ENCODE measurements around the gene PARN.
"Not testable (repeated sequence)": the region's sequence is repeated elsewhere in the genome, so short reads cannot be mapped to it uniquely, and the experiment has no call there.

PARN gene

DNA sequence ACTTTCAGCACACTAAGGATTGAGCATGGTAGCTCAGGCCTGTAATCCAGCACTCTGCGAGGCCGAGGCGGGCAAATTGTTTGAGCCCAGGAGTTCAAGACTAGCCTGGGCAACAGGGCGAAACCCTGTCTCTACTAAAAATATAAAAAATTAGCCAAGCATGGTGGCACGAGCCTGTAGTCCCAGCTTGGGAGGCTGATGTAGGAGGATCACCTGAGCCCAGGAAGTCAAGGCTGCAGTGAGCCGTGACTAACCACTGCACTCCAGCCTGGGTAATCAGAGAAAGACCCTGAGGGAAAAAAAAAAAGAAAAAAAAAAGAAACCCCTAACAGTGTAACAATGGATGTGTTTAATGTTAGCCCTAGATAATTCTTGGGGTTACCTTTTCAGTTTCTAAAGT lies 24.0 kb downstream of the PARN start:
- CTCF ChIA-PET: interaction anchor here (0.6 to 1.9 kb wide), 4 partner anchors 7 to 30 kb away, joined by 3 to 4 read pairs (median 4); no protein-coding TSS in a partner anchor
- POLR2A ChIA-PET: no interaction called here
- TF ChIP-seq, protein P1, sequence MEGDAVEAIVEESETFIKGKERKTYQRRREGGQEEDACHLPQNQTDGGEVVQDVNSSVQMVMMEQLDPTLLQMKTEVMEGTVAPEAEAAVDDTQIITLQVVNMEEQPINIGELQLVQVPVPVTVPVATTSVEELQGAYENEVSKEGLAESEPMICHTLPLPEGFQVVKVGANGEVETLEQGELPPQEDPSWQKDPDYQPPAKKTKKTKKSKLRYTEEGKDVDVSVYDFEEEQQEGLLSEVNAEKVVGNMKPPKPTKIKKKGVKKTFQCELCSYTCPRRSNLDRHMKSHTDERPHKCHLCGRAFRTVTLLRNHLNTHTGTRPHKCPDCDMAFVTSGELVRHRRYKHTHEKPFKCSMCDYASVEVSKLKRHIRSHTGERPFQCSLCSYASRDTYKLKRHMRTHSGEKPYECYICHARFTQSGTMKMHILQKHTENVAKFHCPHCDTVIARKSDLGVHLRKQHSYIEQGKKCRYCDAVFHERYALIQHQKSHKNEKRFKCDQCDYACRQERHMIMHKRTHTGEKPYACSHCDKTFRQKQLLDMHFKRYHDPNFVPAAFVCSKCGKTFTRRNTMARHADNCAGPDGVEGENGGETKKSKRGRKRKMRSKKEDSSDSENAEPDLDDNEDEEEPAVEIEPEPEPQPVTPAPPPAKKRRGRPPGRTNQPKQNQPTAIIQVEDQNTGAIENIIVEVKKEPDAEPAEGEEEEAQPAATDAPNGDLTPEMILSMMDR (IDR thresholded peaks at IDR 0.05; ENCODE audit: insufficient read depth, low read length, missing control alignments): no peak
- no peak overlapping the region for H3K4me3 ChIP-seq (ENCODE audit: low read depth, low read length)
- no peak for DNase-seq (ENCODE audit: low read depth, low spot score)

- ChIA-PET POLR2A (no interaction called here), CTCF (interaction anchor here (1.0 to 1.2 kb wide), 2 partner anchors 12 to 353 kb away, joined by 3 to 4 read pairs; no protein-coding TSS in a partner anchor)
- no peak for DNase-seq (ENCODE audit: low read depth, low spot score)
- TF ChIP-seq, protein P1 (IDR thresholded peaks at IDR 0.05; ENCODE audit: insufficient read depth, low read length, missing control alignments): no peak
- no peak overlapping the region for H3K4me3 ChIP-seq (ENCODE audit: low read depth, low read length)
Observed at GRCh38 chr16:14602443-14602963, 27.6 kb downstream of the PARN start.

DNA sequence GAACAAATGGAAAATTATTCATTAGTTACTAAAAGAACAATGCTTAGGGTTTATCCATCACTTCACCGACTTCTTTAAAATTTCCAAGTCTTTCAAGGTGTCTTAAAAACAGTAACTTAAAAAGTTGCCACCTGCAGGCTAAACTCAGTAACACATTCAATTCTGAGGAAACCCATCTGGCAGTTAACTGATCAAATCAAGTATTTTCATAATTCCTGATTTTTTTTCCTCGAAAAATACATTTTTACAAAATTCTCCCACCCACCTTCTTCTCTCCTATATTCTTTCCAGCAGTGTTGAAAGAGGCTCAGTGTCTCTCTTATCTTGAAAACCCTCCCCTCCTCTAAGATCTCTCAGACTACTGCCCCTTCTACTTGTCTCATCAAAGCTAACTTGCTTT lies 29.9 kb downstream of the PARN start:
- no peak overlapping the region for H3K4me3 ChIP-seq (ENCODE audit: low read depth, low read length)
- DNase-seq (ENCODE audit: low read depth, low spot score): no peak
- TF ChIP-seq, protein P1 (IDR thresholded peaks at IDR 0.05; ENCODE audit: insufficient read depth, low read length, missing control alignments): peak; percentile 13
- ChIA-PET CTCF (interaction anchor here (0.6 to 7.6 kb wide), 19 partner anchors 9 to 676 kb away, joined by 3 to 55 read pairs (median 4); no protein-coding TSS in a partner anchor), POLR2A (no interaction called here)

GRCh38 chr16:14586637-14587305 lies 43.3 kb downstream of the PARN start:
- ChIA-PET POLR2A (no interaction called here), CTCF (interaction anchor here (1.0 to 5.5 kb wide), 6 partner anchors 9 to 667 kb away, joined by 3 to 28 read pairs (median 4); no protein-coding TSS in a partner anchor)
- no peak for DNase-seq (ENCODE audit: low read depth, low spot score)
- TF ChIP-seq, protein P1 (IDR thresholded peaks at IDR 0.05; ENCODE audit: insufficient read depth, low read length, missing control alignments): no peak
- no peak overlapping the region for H3K4me3 ChIP-seq (ENCODE audit: low read depth, low read length)

DNA sequence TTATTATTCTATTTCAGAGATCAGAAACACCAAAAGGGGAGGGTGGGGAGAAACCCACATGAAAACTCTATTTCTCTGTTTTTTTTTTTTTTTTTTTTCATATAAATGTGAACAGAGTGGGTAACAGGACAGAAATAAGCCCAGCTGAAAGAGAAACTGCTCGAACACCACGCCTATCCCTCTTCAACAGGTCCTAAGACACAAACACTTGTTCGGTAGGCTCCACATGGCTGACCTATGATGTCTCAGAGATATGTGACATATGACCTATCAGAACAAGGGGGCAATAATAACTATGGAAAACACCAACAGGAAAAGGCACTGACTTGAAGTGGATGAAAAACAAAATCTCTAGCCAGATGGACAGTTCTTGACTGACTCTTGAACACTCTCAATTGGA lies 44.8 kb downstream of the PARN start:
- no peak overlapping the region for H3K4me3 ChIP-seq (ENCODE audit: low read depth, low read length)
- TF ChIP-seq, protein P1 (IDR thresholded peaks at IDR 0.05; ENCODE audit: insufficient read depth, low read length, missing control alignments): no peak
- no peak for DNase-seq (ENCODE audit: low read depth, low spot score)
- CTCF ChIA-PET: interaction anchor here (1.0 to 1.3 kb wide), 2 partner anchors 68 to 335 kb away, joined by 3 to 9 read pairs; no protein-coding TSS in a partner anchor
- POLR2A ChIA-PET: no interaction called here

DNA sequence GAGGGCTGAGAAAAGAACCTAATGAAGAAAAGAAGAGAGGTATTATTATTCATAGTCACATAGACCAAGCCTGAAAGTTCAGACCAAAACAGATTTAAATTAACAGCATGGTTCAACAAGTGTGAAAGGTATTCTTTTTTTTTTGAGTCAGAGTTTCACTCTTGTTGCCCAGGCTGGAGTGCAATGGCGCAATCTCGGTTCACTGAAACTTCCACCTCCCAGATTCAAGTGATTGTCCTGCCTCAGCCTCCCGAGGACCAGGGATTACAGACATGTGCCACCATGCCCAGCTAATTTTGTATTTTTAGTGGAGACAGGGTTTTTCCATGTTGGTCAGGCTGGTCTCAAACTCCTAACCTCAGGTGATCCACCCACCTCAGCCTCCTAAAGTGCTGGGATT lies 49.1 kb downstream of the PARN start:
- DNase-seq (ENCODE audit: low read depth, low spot score); CTCF ChIA-PET; H3K4me3 ChIP-seq (ENCODE audit: low read depth, low read length); POLR2A ChIA-PET: not testable (repeated sequence)
